ENCODE measurements around the gene ARL15. TPM values are rescaled to one million over a fixed set of nuclear protein-coding genes. Genes with fewer than 3 reads are reported as not detected.

Gene ARL15
- total and polyA plus RNA-seq, 2 experiments from 2014 or later = 7.8 to 9.9 TPM

DNA sequence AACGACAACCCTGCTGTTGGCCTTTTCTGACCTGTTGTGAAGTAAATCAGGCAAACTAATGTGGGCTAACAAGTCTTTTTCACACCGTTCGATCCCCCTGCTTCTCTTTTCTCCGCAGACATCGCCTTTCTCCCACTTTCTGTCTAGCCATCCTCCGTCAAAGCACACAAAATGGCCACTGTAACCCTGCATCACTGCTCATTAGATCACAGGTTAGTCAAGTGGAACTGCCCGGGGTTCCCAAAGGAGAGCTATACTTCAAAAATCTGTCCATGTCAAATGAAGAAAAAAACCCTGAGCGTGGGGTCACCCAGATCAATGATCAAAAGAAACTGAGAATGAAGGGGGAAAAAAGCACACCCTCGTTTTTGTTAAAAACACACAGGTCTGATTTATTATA is 212.1 kb downstream of the ARL15 start:
- Histone ChIP-seq H4K20me1 (ENCODE audit: insufficient read depth) (no peaks in the 10 kb centered on the region), H3K4me1 (ENCODE audit: insufficient read depth) (no peaks in the 10 kb centered on the region), H3K27me3 (replicated peaks; ENCODE audit: insufficient read depth) (no peaks in the 10 kb centered on the region), H3K9ac (no peak overlapping the region), H3K9me3 (ENCODE audit: low read depth) (no peaks in the 10 kb centered on the region), H3K9me2 (ENCODE audit: insufficient read depth) (0 out of 2 replicates have a peak, but pooled peaks cover 6% of the 10 kb centered on the region), H3K79me2 (ENCODE audit: insufficient read depth) (no peaks in the 10 kb centered on the region), H3F3A (ENCODE audit: insufficient read depth) (no peaks in the 10 kb centered on the region), H3K36me3 (ENCODE audit: low read depth) (no peaks in the 10 kb centered on the region), H2AFZ (no peak overlapping the region), H3K27ac (no peak overlapping the region), H3K4me2 (ENCODE audit: unreplicated experiment) (no peak overlapping the region), H3K4me3 (no peak overlapping the region)
- no peak for TF ChIP-seq EZH2phosphoT487 (IDR thresholded peaks at IDR 0.05; ENCODE audit: insufficient read depth, low read depth)
- no peak for TF ChIP-seq EZH2 (IDR thresholded peaks at IDR 0.05; ENCODE audit: insufficient read depth, poor library complexity, severe bottlenecking)
- 95 to 98% methylated on average over 9 of the region's 9 CpGs for WGBS, 2 experiments (ENCODE audit: low coverage in 1 of 2, low lambda C conversion rate in 2 of 2, missing lambda C conversion rate in 2 of 2)
- no peak for DNase-seq
- in situ Hi-C loops (cut with MboI) = no loop called here

DNA sequence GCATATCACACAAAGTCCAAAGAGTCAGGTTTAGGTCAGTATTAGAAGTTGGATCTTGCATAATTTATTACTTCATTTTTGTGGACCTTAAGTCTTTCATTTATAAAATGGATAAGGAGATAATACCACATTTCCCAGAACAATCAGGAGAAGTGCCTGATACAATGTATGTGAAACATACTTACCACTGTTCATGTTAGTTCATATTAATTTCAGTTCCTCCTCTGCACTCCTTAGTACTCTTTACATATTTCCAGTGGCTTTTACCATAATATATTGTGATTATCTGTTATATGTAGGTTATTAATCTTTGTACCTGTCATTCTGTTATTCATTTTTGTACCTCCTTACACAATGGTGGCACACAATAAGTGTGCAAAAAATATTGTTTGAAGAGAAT is 214.4 kb downstream of the ARL15 start:
- no peak overlapping the region for H2AFZ ChIP-seq
- H3K27me3 ChIP-seq (replicated peaks; ENCODE audit: insufficient read depth) = no peaks in the 10 kb centered on the region
- no peak overlapping the region for H3K9ac ChIP-seq
- in situ Hi-C loops (cut with MboI) = no loop called here
- no peaks in the 10 kb centered on the region for H3K9me2 ChIP-seq (ENCODE audit: insufficient read depth)
- TF ChIP-seq EZH2phosphoT487 (IDR thresholded peaks at IDR 0.05; ENCODE audit: insufficient read depth, low read depth) = no peak
- no peak for TF ChIP-seq EZH2 (IDR thresholded peaks at IDR 0.05; ENCODE audit: insufficient read depth, poor library complexity, severe bottlenecking)
- no peak overlapping the region for H3K4me2 ChIP-seq (ENCODE audit: unreplicated experiment)
- no peaks in the 10 kb centered on the region for H3K36me3 ChIP-seq (ENCODE audit: low read depth)
- peaks cover 3% of the 10 kb centered on the region; the same call in 1 of the 2 replicates for H3F3A ChIP-seq (ENCODE audit: insufficient read depth)
- DNase-seq = no peak
- no peak overlapping the region for H3K4me3 ChIP-seq
- H3K4me1 ChIP-seq (ENCODE audit: insufficient read depth) = peaks cover 7% of the 10 kb centered on the region
- no peaks in the 10 kb centered on the region for H3K9me3 ChIP-seq (ENCODE audit: low read depth)
- no peaks in the 10 kb centered on the region for H3K79me2 ChIP-seq (ENCODE audit: insufficient read depth)
- no peak overlapping the region for H3K27ac ChIP-seq
- H4K20me1 ChIP-seq (ENCODE audit: insufficient read depth) = no peaks in the 10 kb centered on the region

DNA sequence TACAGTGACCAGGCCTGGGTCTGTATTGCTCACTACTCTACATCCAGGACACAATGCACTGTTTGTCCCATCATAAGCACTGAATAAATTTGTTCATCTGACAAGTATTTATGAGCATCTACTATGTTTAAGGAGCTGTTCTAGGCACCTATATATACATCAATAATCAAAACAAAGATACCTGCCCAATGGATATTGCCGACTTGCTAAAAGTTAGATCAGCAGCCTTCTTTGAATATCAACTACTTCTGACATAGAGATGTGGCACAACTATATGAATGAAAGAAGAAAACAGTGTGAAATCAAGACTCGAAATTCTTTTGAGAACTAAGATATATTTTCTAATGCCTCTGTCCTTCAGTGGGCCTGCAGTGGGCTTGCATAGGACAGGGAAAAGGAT is 215.7 kb downstream of the ARL15 start:
- Histone ChIP-seq H2AFZ (no peak overlapping the region), H4K20me1 (ENCODE audit: insufficient read depth) (no peaks in the 10 kb centered on the region), H3K9ac (no peak overlapping the region), H3F3A (ENCODE audit: insufficient read depth) (peaks cover 6% of the 10 kb centered on the region; the same call in 1 of the 2 replicates), H3K4me2 (ENCODE audit: unreplicated experiment) (no peak overlapping the region), H3K4me1 (ENCODE audit: insufficient read depth) (peaks cover 13% of the 10 kb centered on the region), H3K36me3 (ENCODE audit: low read depth) (no peaks in the 10 kb centered on the region), H3K4me3 (no peak overlapping the region), H3K27ac (no peak overlapping the region), H3K79me2 (ENCODE audit: insufficient read depth) (no peaks in the 10 kb centered on the region), H3K9me2 (ENCODE audit: insufficient read depth) (no peaks in the 10 kb centered on the region), H3K9me3 (ENCODE audit: low read depth) (no peaks in the 10 kb centered on the region), H3K27me3 (replicated peaks; ENCODE audit: insufficient read depth) (no peaks in the 10 kb centered on the region)
- in situ Hi-C loops (cut with MboI) = no loop called here
- no peak for TF ChIP-seq EZH2phosphoT487 (IDR thresholded peaks at IDR 0.05; ENCODE audit: insufficient read depth, low read depth)
- TF ChIP-seq EZH2 (IDR thresholded peaks at IDR 0.05; ENCODE audit: insufficient read depth, poor library complexity, severe bottlenecking) = no peak
- WGBS, 2 experiments (ENCODE audit: low coverage in 1 of 2, low lambda C conversion rate in 2 of 2, missing lambda C conversion rate in 2 of 2) = 93 to 96% methylated on average over 2 of the region's 2 CpGs
- no peak for DNase-seq

DNA sequence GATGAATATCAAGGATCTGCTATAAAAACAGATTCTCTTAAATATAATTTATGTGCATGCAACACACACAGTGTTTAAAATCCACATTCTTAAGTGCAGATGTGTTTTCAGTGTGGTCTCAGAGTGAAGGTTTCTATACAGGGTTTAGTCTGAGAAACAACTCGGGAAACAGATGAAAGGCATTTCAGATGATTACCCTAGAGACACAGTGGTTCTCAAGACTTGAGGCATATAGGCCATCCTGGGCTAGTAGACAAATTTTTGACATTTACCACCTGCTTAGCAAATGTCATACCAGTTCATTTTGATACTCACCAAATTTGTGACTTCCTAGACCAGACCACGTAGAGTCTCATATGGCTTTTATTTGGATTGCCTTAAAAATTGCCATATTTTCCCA is 216.5 kb downstream of the ARL15 start:
- WGBS, 2 experiments (ENCODE audit: low coverage in 1 of 2, low lambda C conversion rate in 2 of 2, missing lambda C conversion rate in 2 of 2) = 96 to 98% methylated on average over 2 of the region's 2 CpGs

DNA sequence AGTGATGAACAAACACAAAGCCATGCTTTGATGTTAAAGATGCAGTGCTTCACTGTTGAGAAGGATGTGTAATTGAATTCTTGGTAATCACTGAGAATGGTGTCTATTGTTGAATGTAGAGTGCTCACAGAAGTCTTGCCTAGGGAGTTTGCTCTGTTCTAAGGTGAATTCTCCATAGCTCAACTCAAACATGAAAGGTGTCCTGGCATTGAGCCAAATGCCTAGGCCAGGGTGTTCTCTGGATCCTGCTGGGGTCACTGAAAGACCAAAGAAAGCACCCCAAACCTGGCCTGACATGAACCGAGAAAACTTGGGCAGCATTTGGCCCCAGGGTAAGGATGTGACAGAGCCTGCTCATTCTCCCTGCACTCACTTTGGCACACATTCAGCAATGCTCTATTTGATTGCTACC is 217.3 kb downstream of the ARL15 start:
- Histone ChIP-seq H3K9ac (no peak overlapping the region), H4K20me1 (ENCODE audit: insufficient read depth) (no peaks in the 10 kb centered on the region), H3K4me3 (no peak overlapping the region), H3K4me1 (ENCODE audit: insufficient read depth) (peaks cover 17% of the 10 kb centered on the region), H3F3A (ENCODE audit: insufficient read depth) (peaks cover 10% of the 10 kb centered on the region; the same call in 1 of the 2 replicates), H3K79me2 (ENCODE audit: insufficient read depth) (no peaks in the 10 kb centered on the region), H3K4me2 (ENCODE audit: unreplicated experiment) (no peak overlapping the region), H2AFZ (no peak overlapping the region), H3K27me3 (replicated peaks; ENCODE audit: insufficient read depth) (no peaks in the 10 kb centered on the region), H3K27ac (no peak overlapping the region), H3K36me3 (ENCODE audit: low read depth) (no peaks in the 10 kb centered on the region), H3K9me2 (ENCODE audit: insufficient read depth) (no peaks in the 10 kb centered on the region), H3K9me3 (ENCODE audit: low read depth) (no peaks in the 10 kb centered on the region)
- in situ Hi-C loops (cut with MboI) = no loop called here
- TF ChIP-seq EZH2 (IDR thresholded peaks at IDR 0.05; ENCODE audit: insufficient read depth, poor library complexity, severe bottlenecking) = no peak
- no peak for TF ChIP-seq EZH2phosphoT487 (IDR thresholded peaks at IDR 0.05; ENCODE audit: insufficient read depth, low read depth)
- WGBS, 2 experiments (ENCODE audit: low coverage in 1 of 2, low lambda C conversion rate in 2 of 2, missing lambda C conversion rate in 2 of 2) = 86 to 91% methylated on average over 1 of the region's 1 CpG
- no peak for DNase-seq

More for the DNA sequence above, 216.5 kb downstream of the ARL15 start:
- DNase-seq = no peak
- Histone ChIP-seq H3K9me3 (ENCODE audit: low read depth) (no peaks in the 10 kb centered on the region), H3F3A (ENCODE audit: insufficient read depth) (peaks cover 6% of the 10 kb centered on the region; the same call in 1 of the 2 replicates), H3K4me3 (no peak overlapping the region), H3K9me2 (ENCODE audit: insufficient read depth) (no peaks in the 10 kb centered on the region), H4K20me1 (ENCODE audit: insufficient read depth) (no peaks in the 10 kb centered on the region), H3K79me2 (ENCODE audit: insufficient read depth) (no peaks in the 10 kb centered on the region), H3K27me3 (replicated peaks; ENCODE audit: insufficient read depth) (no peaks in the 10 kb centered on the region), H3K9ac (no peak overlapping the region), H3K27ac (no peak overlapping the region), H3K4me1 (ENCODE audit: insufficient read depth) (peaks cover 13% of the 10 kb centered on the region), H3K4me2 (ENCODE audit: unreplicated experiment) (no peak overlapping the region), H3K36me3 (ENCODE audit: low read depth) (no peaks in the 10 kb centered on the region), H2AFZ (no peak overlapping the region)
- in situ Hi-C loops (cut with MboI) = no loop called here
- TF ChIP-seq EZH2 (IDR thresholded peaks at IDR 0.05; ENCODE audit: insufficient read depth, poor library complexity, severe bottlenecking) (no peak), EZH2phosphoT487 (IDR thresholded peaks at IDR 0.05; ENCODE audit: insufficient read depth, low read depth) (no peak)
